GM19324 (cell line): ENCODE data around the gene H3-3A.

Experiments used
- ATAC-seq: cut with Tn5 transposase; IDR thresholded peaks from one replicate; pipeline ENCODE4 v1.9.1; 2021; ENCODE audit warnings: mild to moderate bottlenecking, moderate library complexity; ENCODE audit not compliant: unreplicated experiment, low FRiP score

The H3-3A gene

GRCh38 chr1:226109829-226110248, 47.3 kb downstream of the H3-3A start:
- peak; percentile 82 for ATAC-seq

- ATAC-seq = peak; percentile 78
Observed at GRCh38 chr1:226110249-226111097, 48.0 kb downstream of the H3-3A start.

- no peak for ATAC-seq
Observed at GRCh38 chr1:226111098-226111882, 48.8 kb downstream of the H3-3A start.

- no peak for ATAC-seq
Observed at GRCh38 chr1:226111883-226112261, 49.4 kb downstream of the H3-3A start.

GRCh38 chr1:226112626-226113025, 50.1 kb downstream of the H3-3A start:
- ATAC-seq = no peak

GRCh38 chr1:226116673-226117072, 54.2 kb downstream of the H3-3A start:
- ATAC-seq = no peak

GRCh38 chr1:226117330-226117729, 54.8 kb downstream of the H3-3A start:
- no peak for ATAC-seq

GRCh38 chr1:226118357-226118756, 55.8 kb downstream of the H3-3A start:
- ATAC-seq = no peak

- no peak for ATAC-seq
Observed at GRCh38 chr1:226119169-226119568, 56.7 kb downstream of the H3-3A start.

- no peak for ATAC-seq
Observed at GRCh38 chr1:226120398-226120797, 57.9 kb downstream of the H3-3A start.

GRCh38 chr1:226121049-226121586, 58.6 kb downstream of the H3-3A start:
- ATAC-seq = no peak
